ENCODE results near the gene ZNF341.

GRCh38 chr20:33822991-33823390 is 91.2 kb downstream of the ZNF341 start:
- TF ChIP-seq CTCF (IDR thresholded peaks at IDR 0.05): no peak
- no peak for TF ChIP-seq REST (IDR thresholded peaks at IDR 0.05; ENCODE audit: insufficient read depth in 1 of 2, low read depth in 2 of 2, low read length in 1 of 2)
- TF ChIP-seq POLR2AphosphoS5 (IDR thresholded peaks at IDR 0.05; ENCODE audit: low read depth, low read length): no peak
- TF ChIP-seq SIN3A (IDR thresholded peaks at IDR 0.05; ENCODE audit: borderline replicate concordance, insufficient read depth, low read depth, low read length): no peak
- TF ChIP-seq TCF7L2 (IDR thresholded peaks at IDR 0.05; ENCODE audit: low read depth, low read length): no peak
